Fibroblast of villous mesenchyme (primary cell): Measurements from ENCODE around the gene GRM8. TPM values are rescaled to one million over a fixed set of nuclear protein-coding genes. Genes with fewer than 3 reads are reported as not detected.

Source experiments
- DNase-seq: peaks from one replicate; pipeline ENCODE4 v3.0.0-alpha.2; 2010; ENCODE audit warnings: low read depth
- H3K4me3 ChIP-seq: 2 replicates; pipeline ENCODE4 v1.5.1; 2011; ENCODE audit warnings: low read depth, mild to moderate bottlenecking, low read length
- CTCF ChIP-seq: IDR thresholded peaks from 2 replicates; pipeline ENCODE4 v1.5.1; 2012; ENCODE audit warnings: low read depth, mild to moderate bottlenecking, low read length; ENCODE audit not compliant: insufficient read depth
- total RNA-seq: library from RNA; depleted of rRNA; stranded (reverse); fragments of >200 nt; gene quantifications from 2 replicates; pipeline ENCODE4 v1.2.3, GENCODE V29; 2012

GRM8 gene
- total RNA-seq, 1 donor: not detected

- no peak overlapping the region for H3K4me3 ChIP-seq
- DNase-seq: no peak
- TF ChIP-seq CTCF: no peak
Observed at GRCh38 chr7:126768836-126769235, 483.9 kb downstream of the GRM8 start.

- H3K4me3 ChIP-seq: no peak overlapping the region
- TF ChIP-seq CTCF: no peak
- DNase-seq: no peak
Observed at GRCh38 chr7:126760914-126761577, 491.7 kb downstream of the GRM8 start.

- DNase-seq: no peak
- TF ChIP-seq CTCF: no peak
- H3K4me3 ChIP-seq: no peak overlapping the region
Observed at GRCh38 chr7:126755381-126755780, 497.4 kb downstream of the GRM8 start.

GRCh38 chr7:126750207-126750911 is 502.4 kb downstream of the GRM8 start:
- TF ChIP-seq CTCF: no peak
- H3K4me3 ChIP-seq: no peak overlapping the region
- no peak for DNase-seq

GRCh38 chr7:126728967-126729366 is 523.8 kb downstream of the GRM8 start:
- no peak for DNase-seq
- no peak overlapping the region for H3K4me3 ChIP-seq
- no peak for TF ChIP-seq CTCF

- no peak for DNase-seq
- no peak overlapping the region for H3K4me3 ChIP-seq
- TF ChIP-seq CTCF: no peak
Observed at GRCh38 chr7:126727930-126728391, 524.8 kb downstream of the GRM8 start.
